Activated CD4-positive, CD25-positive, alpha-beta regulatory T cell treated with anti-CD3 and anti-CD28 coated beads, Interleukin-2, amount 50 U/mL, for 72 hours (primary cell): Measurements from ENCODE around the gene BRAT1.

Source experiments
- DNase-seq: peaks from one replicate; pipeline ENCODE4 v3.0.0; 2021

The BRAT1 gene

DNA sequence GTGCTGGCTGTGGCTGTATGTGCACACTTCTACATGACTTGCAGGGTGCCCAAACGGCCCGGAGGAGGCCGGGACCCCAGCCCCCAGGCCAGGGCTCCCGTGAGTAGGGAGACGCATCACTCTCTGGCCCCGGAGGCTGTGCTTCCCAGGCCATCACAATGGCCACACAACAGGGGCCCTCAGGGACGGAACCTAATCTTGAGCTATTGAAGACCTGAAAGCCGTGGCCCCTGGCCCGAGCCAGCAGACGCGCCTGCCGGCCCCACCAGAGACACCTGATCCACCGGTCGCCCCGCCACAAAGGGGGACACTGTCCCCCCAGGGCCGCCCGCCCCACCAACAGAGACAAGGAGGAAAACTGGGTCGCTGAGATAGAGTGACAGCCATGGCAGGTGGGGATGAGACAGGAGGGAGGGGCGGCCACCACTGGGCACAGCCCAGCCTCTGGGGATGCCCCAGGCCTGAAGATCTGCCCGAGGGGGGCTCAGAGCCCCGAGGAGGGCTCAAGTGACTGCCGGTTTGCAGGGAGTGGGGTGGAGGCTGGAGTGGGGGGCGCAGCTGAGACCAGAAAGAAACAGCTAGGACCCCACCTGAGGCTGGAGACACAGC is 45.9 kb downstream of the BRAT1 start:
- no peak for DNase-seq

DNA sequence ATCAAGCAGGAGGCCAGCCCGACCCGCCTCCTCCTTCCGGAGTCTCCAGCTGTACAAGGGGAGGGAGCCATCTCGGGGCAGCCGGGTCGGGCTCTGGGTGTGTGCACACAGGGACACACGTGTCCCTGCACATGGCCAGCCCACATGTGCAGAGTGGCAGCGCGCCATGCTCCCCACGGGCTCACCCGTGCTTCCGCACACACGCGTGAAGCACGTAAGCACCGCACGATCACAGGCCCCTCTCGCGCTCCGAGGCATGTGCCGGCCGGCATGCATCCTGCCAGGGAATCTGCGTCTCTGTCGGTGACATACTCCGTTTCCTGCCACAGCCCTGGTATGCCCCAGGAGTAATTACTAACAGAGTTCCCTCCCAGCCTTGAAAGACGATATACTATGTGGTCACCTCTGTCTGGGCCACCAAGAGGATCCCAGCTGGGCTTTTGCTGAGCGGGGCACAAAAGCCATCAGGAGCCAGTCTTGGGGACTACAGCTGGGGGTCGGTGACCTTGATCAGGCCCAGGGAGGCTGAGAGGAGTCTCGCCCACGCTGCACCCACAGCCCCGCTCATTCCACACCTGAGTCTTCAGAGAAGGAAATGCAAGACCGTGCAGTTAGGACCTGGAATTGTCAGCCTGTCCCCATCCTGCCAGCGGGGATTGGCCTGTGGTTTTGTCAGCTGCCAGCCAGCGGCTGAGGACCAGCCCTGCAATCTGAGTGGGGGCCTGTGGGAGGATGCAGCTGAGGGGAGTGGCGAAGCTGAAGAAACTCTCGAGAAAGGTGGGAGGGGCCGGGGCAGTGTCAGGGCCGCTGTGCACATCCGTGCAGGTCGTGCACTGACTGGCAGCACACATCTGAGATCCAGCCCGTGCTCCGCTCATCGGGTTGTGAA is 46.8 kb downstream of the BRAT1 start:
- DNase-seq: peak; percentile 63

DNA sequence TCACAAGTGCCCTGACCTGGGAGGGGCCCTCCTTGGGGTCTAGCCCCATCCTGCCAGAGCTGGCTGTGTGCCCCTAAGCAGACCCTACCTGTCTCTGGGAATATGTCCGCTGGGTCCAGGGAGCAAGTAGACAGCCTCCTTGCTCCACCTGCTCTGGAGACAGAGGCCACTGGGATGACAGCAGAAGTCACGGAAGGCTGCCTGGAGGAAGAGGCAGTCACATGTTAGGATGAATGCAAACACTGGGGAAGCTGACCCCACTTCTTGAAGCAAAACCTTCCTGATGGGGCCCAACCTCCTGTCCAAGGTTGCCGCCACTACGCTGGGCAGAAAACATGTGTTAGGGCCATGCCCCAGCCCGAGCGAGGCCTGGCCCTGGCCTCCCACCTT is 47.4 kb downstream of the BRAT1 start:
- no peak for DNase-seq

- no peak for DNase-seq
Observed at GRCh38 chr7:2507208-2507916, 48.0 kb downstream of the BRAT1 start.

- DNase-seq: no peak
Observed at GRCh38 chr7:2505401-2505800, 49.9 kb downstream of the BRAT1 start.

DNA sequence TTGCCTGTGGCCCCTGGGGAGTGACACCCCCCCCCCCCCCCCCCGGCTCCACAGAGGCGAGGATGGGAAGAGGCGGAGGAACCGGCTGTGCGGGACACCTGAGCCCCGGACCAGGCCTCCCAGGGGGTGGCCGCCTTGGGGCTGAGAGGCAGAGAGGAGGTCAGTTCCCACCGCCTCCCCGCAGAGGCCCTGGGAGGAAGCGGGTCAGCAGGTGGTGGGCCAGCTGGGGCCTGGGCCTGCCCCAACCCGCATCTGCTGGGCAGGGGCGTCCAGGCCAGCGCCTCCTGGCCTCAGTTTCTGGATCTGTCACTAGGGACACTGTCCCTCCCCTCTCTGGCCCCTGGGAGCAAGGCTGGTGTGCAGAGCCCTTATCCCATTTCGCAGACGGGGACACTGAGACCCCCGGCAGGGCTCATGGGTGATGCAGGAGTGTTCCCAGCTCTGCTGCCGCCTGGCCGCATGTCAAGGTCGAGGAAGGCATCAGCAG is 50.4 kb downstream of the BRAT1 start:
- DNase-seq: no peak

- no peak for DNase-seq
Observed at GRCh38 chr7:2504128-2504888, 51.0 kb downstream of the BRAT1 start.

GRCh38 chr7:2503056-2503941 is 52.0 kb downstream of the BRAT1 start:
- DNase-seq: no peak

DNA sequence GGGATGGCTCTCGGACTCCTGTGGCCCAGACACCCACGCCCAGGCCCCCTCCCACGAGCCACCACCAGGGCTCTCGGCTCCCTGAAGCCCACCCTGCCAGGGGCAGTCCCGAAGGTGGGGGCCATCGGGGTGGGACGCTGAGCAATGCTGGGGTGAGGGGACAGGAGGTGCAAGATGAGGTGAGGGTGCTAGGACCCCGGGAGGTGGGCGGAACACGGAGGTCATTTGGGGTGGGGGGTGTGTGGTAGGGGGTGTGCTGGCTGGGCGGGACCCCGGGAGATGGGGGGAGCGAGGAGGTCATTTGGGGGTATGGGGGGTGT is 52.7 kb downstream of the BRAT1 start:
- no peak for DNase-seq

- DNase-seq: no peak
Observed at GRCh38 chr7:2501947-2502646, 53.2 kb downstream of the BRAT1 start.

- DNase-seq: no peak
Observed at GRCh38 chr7:2500701-2501100, 54.6 kb downstream of the BRAT1 start.

- no peak for DNase-seq
Observed at GRCh38 chr7:2499719-2500430, 55.4 kb downstream of the BRAT1 start.

DNA sequence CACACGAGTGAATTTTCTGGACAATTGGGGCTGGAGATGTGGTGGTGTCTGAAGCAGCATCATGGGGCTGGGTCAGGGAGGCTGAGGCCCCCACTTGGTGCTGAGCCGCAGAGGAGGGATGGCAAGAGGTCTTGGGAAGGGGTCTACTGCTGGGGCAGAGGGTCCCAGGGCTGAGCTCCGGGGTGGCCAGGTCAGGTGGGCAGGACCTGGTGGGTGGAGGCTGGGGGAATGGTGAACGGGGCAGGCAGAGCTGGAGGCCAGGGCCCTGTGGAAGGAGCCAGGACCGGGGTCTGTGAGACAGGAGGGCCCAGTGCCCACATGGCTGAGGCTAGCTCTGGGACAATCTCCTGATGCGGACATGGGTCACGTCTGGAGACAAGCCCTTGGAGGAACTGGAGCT is 56.1 kb downstream of the BRAT1 start:
- no peak for DNase-seq

- no peak for DNase-seq
Observed at GRCh38 chr7:2498708-2499107, 56.6 kb downstream of the BRAT1 start.

- no peak for DNase-seq
Observed at GRCh38 chr7:2497500-2498336, 57.6 kb downstream of the BRAT1 start.

- DNase-seq: no peak
Observed at GRCh38 chr7:2497065-2497464, 58.3 kb downstream of the BRAT1 start.

- DNase-seq: no peak
Observed at GRCh38 chr7:2496375-2496774, 58.9 kb downstream of the BRAT1 start.

GRCh38 chr7:2495418-2496299 is 59.7 kb downstream of the BRAT1 start:
- no peak for DNase-seq
